ENCODE data around the gene BHLHE41. TPM values are rescaled to one million over a fixed set of nuclear protein-coding genes. Genes with fewer than 3 reads are reported as not detected.

The BHLHE41 gene
- total and polyA plus RNA-seq, 2 experiments from 2014 or later = 1.6 to 3.6 TPM

DNA sequence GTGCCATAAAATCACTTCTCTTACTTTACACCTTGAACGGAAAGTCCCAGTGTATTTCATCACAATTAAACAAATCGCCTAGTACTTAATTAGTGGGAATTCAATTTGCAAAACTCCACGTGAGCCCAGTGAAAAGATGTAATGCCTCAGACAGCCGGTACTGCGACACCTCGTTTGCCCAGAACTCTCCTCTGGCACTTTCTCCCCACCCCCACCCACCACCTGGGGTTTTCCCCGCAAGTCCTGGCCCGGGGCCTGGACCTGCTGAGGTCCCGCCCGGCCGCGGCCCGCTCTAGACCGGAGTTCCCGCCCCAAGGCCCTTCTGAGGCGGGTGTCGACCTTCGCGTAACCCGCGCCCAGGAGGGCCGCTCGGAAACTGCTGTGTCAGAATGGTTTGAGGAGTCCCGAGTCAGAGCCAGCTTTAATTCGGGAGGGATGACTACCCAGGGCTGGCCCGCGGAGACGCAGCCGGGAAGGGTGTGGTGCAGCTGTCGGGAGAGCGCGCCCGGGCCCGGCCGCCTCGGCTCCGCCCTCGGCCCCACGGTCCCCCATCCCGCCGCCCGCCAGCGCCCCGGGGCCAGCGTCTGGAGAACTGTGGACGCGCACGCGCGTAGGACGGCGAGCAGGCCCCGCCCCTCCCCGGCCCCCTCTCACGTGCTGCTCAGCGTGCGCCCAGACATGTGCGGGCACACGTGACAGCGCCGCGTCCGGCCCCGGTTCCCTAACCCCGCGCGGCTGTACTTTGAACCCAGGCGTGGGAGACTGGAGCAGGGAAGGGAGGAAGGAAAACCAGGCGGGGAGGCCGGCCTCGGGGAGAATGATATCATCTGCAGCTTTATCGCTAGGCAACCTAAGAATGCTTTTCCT is 10.8 kb downstream of the BHLHE41 start:
- H3K4me3 ChIP-seq = peak overlapping the region; percentile 23
- H3K9me2 ChIP-seq (replicated peaks; ENCODE audit: insufficient read depth) = no peaks in the 10 kb centered on the region
- H3K9me3 ChIP-seq (ENCODE audit: low read depth) = no peaks in the 10 kb centered on the region
- peak overlapping the region; percentile 49 for H2AFZ ChIP-seq
- TF ChIP-seq, protein P1, sequence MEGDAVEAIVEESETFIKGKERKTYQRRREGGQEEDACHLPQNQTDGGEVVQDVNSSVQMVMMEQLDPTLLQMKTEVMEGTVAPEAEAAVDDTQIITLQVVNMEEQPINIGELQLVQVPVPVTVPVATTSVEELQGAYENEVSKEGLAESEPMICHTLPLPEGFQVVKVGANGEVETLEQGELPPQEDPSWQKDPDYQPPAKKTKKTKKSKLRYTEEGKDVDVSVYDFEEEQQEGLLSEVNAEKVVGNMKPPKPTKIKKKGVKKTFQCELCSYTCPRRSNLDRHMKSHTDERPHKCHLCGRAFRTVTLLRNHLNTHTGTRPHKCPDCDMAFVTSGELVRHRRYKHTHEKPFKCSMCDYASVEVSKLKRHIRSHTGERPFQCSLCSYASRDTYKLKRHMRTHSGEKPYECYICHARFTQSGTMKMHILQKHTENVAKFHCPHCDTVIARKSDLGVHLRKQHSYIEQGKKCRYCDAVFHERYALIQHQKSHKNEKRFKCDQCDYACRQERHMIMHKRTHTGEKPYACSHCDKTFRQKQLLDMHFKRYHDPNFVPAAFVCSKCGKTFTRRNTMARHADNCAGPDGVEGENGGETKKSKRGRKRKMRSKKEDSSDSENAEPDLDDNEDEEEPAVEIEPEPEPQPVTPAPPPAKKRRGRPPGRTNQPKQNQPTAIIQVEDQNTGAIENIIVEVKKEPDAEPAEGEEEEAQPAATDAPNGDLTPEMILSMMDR (IDR thresholded peaks at IDR 0.05; ENCODE audit: poor library complexity) = peak; percentile 38
- no peak for TF ChIP-seq EZH2 (IDR thresholded peaks at IDR 0.05; ENCODE audit: borderline replicate concordance)
- H3K36me3 ChIP-seq (replicated peaks; ENCODE audit: insufficient read depth, low read depth) = no peaks in the 10 kb centered on the region
- no peaks in the 10 kb centered on the region for H3K27me3 ChIP-seq
- peak overlapping the region; percentile 93 for H3K27ac ChIP-seq
- WGBS (ENCODE audit: low lambda C conversion rate, missing lambda C conversion rate) = 2% methylated on average over 46 of the region's 72 CpGs
- H4K20me1 ChIP-seq (ENCODE audit: insufficient read depth, poor library complexity, severe bottlenecking) = no peaks in the 10 kb centered on the region
- H3K4me1 ChIP-seq (ENCODE audit: insufficient read depth) = peaks cover 15% of the 10 kb centered on the region
- H3K79me2 ChIP-seq = no peaks in the 10 kb centered on the region
- DNase-seq (ENCODE audit: low spot score) = peak; percentile 96
- H3K4me2 ChIP-seq = peak overlapping the region; percentile 83

DNA sequence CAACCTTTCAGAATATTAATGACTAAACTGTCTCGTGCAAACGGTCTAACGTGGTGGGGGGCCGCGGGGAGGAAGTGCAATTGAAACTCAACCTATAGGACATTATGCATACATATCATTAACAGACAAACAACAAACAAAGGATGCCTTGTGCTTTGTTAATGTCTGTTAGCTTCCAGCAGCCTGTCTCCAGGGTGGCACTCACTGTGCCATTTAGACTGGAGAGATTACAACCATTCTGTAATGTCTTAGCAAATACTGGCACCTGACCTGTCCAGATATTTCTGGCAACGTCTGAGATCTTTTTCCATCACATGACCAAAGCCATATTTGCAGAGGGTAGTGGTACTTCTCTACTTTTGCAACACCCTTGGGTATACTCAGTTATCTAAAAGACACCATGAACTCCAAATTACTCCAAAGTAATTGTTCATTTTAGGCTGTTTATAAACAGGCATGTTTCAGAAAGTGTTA is 11.6 kb downstream of the BHLHE41 start:
- no peak for TF ChIP-seq EZH2 (IDR thresholded peaks at IDR 0.05; ENCODE audit: borderline replicate concordance)
- TF ChIP-seq, protein P1 (IDR thresholded peaks at IDR 0.05; ENCODE audit: poor library complexity) = no peak
- TF ChIP-seq EZH2phosphoT487 (IDR thresholded peaks at IDR 0.05; ENCODE audit: low read depth, severe bottlenecking, unreplicated experiment) = no peak
- DNase-seq (ENCODE audit: low spot score) = no peak

DNA sequence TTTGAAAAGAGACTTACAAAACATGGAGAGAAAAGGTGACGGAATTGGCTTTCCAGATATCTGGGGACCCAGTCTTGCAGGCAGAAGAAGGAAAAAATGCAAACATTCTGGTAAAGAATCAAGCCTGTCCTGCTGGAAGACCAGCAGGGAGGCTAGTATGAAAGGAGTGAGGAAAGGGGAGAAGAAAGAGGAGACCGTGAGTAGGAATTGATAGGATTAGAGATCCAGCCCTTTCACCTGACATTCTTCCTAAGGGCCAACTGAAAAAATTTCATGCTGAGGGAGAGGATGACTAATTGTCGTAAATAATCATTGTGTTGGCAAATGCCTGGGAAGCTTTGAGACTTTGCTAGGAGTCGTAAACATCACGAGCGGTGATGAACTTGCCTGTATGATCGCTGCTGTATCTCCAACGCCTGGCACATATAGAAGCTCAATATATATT is 12.1 kb downstream of the BHLHE41 start:
- peak overlapping the region; percentile 83 for H3K4me2 ChIP-seq
- H3K4me3 ChIP-seq = no peak overlapping the region
- no peaks in the 10 kb centered on the region for H3K79me2 ChIP-seq
- H3K9me2 ChIP-seq (replicated peaks; ENCODE audit: insufficient read depth) = no peaks in the 10 kb centered on the region
- H4K20me1 ChIP-seq (ENCODE audit: insufficient read depth, poor library complexity, severe bottlenecking) = no peaks in the 10 kb centered on the region
- DNase-seq (ENCODE audit: low spot score) = peak; percentile 44
- H3K36me3 ChIP-seq (replicated peaks; ENCODE audit: insufficient read depth, low read depth) = no peaks in the 10 kb centered on the region
- no peaks in the 10 kb centered on the region for H3K9me3 ChIP-seq (ENCODE audit: low read depth)
- H2AFZ ChIP-seq = no peak overlapping the region
- TF ChIP-seq, protein P1 (IDR thresholded peaks at IDR 0.05; ENCODE audit: poor library complexity) = no peak
- TF ChIP-seq EZH2phosphoT487 (IDR thresholded peaks at IDR 0.05; ENCODE audit: low read depth, severe bottlenecking, unreplicated experiment) (no peak), EZH2 (IDR thresholded peaks at IDR 0.05; ENCODE audit: borderline replicate concordance) (no peak)
- H3K4me1 ChIP-seq (ENCODE audit: insufficient read depth) = peaks cover 15% of the 10 kb centered on the region
- no peaks in the 10 kb centered on the region for H3K27me3 ChIP-seq
- WGBS (ENCODE audit: low lambda C conversion rate, missing lambda C conversion rate) = 38% methylated on average over 8 of the region's 8 CpGs
- peak overlapping the region; percentile 93 for H3K27ac ChIP-seq

More for the DNA sequence above, 11.6 kb downstream of the BHLHE41 start:
- H2AFZ ChIP-seq = no peak overlapping the region
- H3K36me3 ChIP-seq (replicated peaks; ENCODE audit: insufficient read depth, low read depth) = no peaks in the 10 kb centered on the region
- no peaks in the 10 kb centered on the region for H3K27me3 ChIP-seq
- peaks cover 15% of the 10 kb centered on the region for H3K4me1 ChIP-seq (ENCODE audit: insufficient read depth)
- H3K27ac ChIP-seq = peak overlapping the region; percentile 93
- no peak overlapping the region for H3K4me3 ChIP-seq
- H3K79me2 ChIP-seq = no peaks in the 10 kb centered on the region
- H3K9me2 ChIP-seq (replicated peaks; ENCODE audit: insufficient read depth) = no peaks in the 10 kb centered on the region
- no peaks in the 10 kb centered on the region for H3K9me3 ChIP-seq (ENCODE audit: low read depth)
- no peaks in the 10 kb centered on the region for H4K20me1 ChIP-seq (ENCODE audit: insufficient read depth, poor library complexity, severe bottlenecking)
- 9% methylated on average over 6 of the region's 6 CpGs for WGBS (ENCODE audit: low lambda C conversion rate, missing lambda C conversion rate)
- peak overlapping the region; percentile 83 for H3K4me2 ChIP-seq

All from hepatocyte (in vitro differentiated cells).